ENCODE results near the gene CYP39A1.

- TF ChIP-seq, protein P1, sequence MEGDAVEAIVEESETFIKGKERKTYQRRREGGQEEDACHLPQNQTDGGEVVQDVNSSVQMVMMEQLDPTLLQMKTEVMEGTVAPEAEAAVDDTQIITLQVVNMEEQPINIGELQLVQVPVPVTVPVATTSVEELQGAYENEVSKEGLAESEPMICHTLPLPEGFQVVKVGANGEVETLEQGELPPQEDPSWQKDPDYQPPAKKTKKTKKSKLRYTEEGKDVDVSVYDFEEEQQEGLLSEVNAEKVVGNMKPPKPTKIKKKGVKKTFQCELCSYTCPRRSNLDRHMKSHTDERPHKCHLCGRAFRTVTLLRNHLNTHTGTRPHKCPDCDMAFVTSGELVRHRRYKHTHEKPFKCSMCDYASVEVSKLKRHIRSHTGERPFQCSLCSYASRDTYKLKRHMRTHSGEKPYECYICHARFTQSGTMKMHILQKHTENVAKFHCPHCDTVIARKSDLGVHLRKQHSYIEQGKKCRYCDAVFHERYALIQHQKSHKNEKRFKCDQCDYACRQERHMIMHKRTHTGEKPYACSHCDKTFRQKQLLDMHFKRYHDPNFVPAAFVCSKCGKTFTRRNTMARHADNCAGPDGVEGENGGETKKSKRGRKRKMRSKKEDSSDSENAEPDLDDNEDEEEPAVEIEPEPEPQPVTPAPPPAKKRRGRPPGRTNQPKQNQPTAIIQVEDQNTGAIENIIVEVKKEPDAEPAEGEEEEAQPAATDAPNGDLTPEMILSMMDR (IDR thresholded peaks at IDR 0.05): no peak
- no peak for TF ChIP-seq EP300 (IDR thresholded peaks at IDR 0.05)
Observed at GRCh38 chr6:46521464-46521971, 131.1 kb downstream of the CYP39A1 start.
